ENCODE results near the gene DGKQ. TPM values are rescaled to one million over a fixed set of nuclear protein-coding genes. Genes with fewer than 3 reads are reported as not detected.

DGKQ gene
- total RNA-seq, 5 donors from 2014 or later (not counting 1 experiment from before 2014, with no cell fraction given): 22.6 to 46.4 (median 36.9) TPM

DNA sequence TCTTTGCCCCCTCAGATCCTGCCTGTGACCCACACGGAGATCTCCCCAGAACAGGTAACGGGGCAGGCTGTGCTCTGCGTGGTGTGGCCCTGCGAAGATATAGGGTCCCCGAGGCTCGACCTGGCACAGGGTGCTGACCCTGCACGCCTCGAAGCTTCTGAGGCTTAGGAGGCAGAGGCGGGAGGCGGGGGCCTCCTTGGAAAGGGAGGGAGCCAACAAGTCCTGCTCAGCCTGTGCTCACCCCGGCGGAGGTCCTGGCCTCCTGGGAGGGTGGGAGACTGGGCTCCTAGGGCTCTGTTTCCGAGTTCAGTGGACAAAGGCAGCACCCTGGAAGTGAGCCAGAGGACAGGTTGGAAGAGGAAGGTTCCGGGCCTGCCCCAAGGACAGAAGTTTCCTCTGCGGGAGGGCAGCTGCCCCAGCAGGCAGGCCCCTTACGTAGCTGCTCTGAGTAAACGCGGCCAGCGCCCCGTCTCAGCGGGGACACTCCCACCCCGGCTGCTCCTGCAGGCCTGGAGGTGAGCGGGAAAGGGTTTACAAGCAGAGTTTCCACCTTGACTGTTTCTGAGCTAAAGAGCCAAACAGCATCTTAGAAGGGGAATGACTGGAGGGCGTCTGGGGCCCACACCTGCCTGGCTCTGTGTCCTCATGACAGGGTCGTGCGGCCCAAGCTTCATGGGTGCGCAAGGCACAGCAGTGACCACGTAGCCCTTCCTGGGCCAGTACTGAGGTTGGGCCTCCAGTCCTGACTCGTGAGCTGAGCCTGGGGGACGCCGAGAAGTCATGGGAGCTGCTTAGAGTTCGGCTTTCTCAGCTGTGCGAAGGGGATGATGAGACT is 25.1 kb downstream of the DGKQ start:
- Histone ChIP-seq H3K36me3 (ENCODE audit: control insufficient read depth in 2 of 2, extremely low read depth in 1 of 2, insufficient read depth in 1 of 2, low read length in 1 of 2) (peaks cover 4 to 5% of the 10 kb centered on the region in 2 donors), H3K4me1 (ENCODE audit: control insufficient read depth in 1 of 2, extremely low read depth in 1 of 2, insufficient read depth in 2 of 2, low read length in 2 of 2) (peaks cover 0 to 8% of the 10 kb centered on the region in 2 experiments), H3K27me3 (replicated peaks in 1 of 2; ENCODE audit: control insufficient read depth in 2 of 2, extremely low read depth in 1 of 2, insufficient read depth in 2 of 2, low read length in 1 of 2) (no peaks in the 10 kb centered on the region), H3K4me3 (ENCODE audit: control insufficient read depth in 1 of 2, extremely low read depth in 1 of 2, low read length in 1 of 2) (no peak overlapping the region), H3K27ac (ENCODE audit: low read length) (no peak overlapping the region), H3K9me3 (no peaks in the 10 kb centered on the region)
- peaks cover 2 to 20% (median 3%) of the 10 kb centered on the region in 3 donors for H3K4me1 Mint-ChIP-seq
- DNase-seq (no peak), ATAC-seq (replicated peaks in 1 of 4) (no peak)
- 96% methylated on average over 29 of the region's 33 CpGs for WGBS (ENCODE audit: insufficient coverage)
- no peak overlapping the region for H3K4me3 Mint-ChIP-seq
- H3K27ac Mint-ChIP-seq: no peak overlapping the region
- ChIA-PET CTCF (no interaction called here), POLR2A (no interaction called here)
- peaks cover 6% of the 10 kb centered on the region for H3K36me3 Mint-ChIP-seq
- H3K9me3 Mint-ChIP-seq: no peaks in the 10 kb centered on the region
- H3K27me3 Mint-ChIP-seq: no peaks in the 10 kb centered on the region

GRCh38 chr4:947491-947971 is 25.8 kb downstream of the DGKQ start:
- Mint-ChIP-seq H3K4me3 (no peak overlapping the region), H3K9me3 (no peaks in the 10 kb centered on the region), H3K27ac (no peak overlapping the region), H3K27me3 (no peaks in the 10 kb centered on the region), H3K4me1 (peaks cover 2 to 20% (median 3%) of the 10 kb centered on the region in 3 donors), H3K36me3 (peaks cover 6% of the 10 kb centered on the region)
- H3K27ac ChIP-seq (ENCODE audit: low read length): no peak overlapping the region
- H3K4me1 ChIP-seq (ENCODE audit: control insufficient read depth in 1 of 2, extremely low read depth in 1 of 2, insufficient read depth in 2 of 2, low read length in 2 of 2): peaks cover 0 to 8% of the 10 kb centered on the region in 2 experiments
- 91% methylated on average over 19 of the region's 19 CpGs for WGBS (ENCODE audit: insufficient coverage)
- ChIA-PET CTCF (no interaction called here), POLR2A (no interaction called here)
- no peak overlapping the region for H3K4me3 ChIP-seq (ENCODE audit: control insufficient read depth in 1 of 2, extremely low read depth in 1 of 2, low read length in 1 of 2)
- no peaks in the 10 kb centered on the region for H3K27me3 ChIP-seq (replicated peaks in 1 of 2; ENCODE audit: control insufficient read depth in 2 of 2, extremely low read depth in 1 of 2, insufficient read depth in 2 of 2, low read length in 1 of 2)
- ATAC-seq (replicated peaks in 1 of 4) (no peak), DNase-seq (no peak)
- H3K9me3 ChIP-seq: no peaks in the 10 kb centered on the region
- peaks cover 4 to 5% of the 10 kb centered on the region in 2 donors for H3K36me3 ChIP-seq (ENCODE audit: control insufficient read depth in 2 of 2, extremely low read depth in 1 of 2, insufficient read depth in 1 of 2, low read length in 1 of 2)

GRCh38 chr4:946517-947471 is 26.6 kb downstream of the DGKQ start:
- Histone ChIP-seq H3K9me3 (no peaks in the 10 kb centered on the region), H3K36me3 (ENCODE audit: control insufficient read depth in 2 of 2, extremely low read depth in 1 of 2, insufficient read depth in 1 of 2, low read length in 1 of 2) (peaks cover 4 to 5% of the 10 kb centered on the region in 2 donors), H3K4me3 (ENCODE audit: control insufficient read depth in 1 of 2, extremely low read depth in 1 of 2, low read length in 1 of 2) (no peak overlapping the region), H3K4me1 (ENCODE audit: control insufficient read depth in 1 of 2, extremely low read depth in 1 of 2, insufficient read depth in 2 of 2, low read length in 2 of 2) (peaks cover 0 to 8% of the 10 kb centered on the region in 2 experiments), H3K27ac (ENCODE audit: low read length) (no peak overlapping the region), H3K27me3 (replicated peaks in 1 of 2; ENCODE audit: control insufficient read depth in 2 of 2, extremely low read depth in 1 of 2, insufficient read depth in 2 of 2, low read length in 1 of 2) (no peaks in the 10 kb centered on the region)
- CTCF ChIA-PET: interaction anchor here in 1 of 2 donors (0.8 kb wide), 1 partner anchor 13 kb away, joined by 3 read pairs; no protein-coding TSS in a partner anchor
- POLR2A ChIA-PET: no interaction called here
- Mint-ChIP-seq H3K27ac (no peak overlapping the region), H3K27me3 (no peaks in the 10 kb centered on the region), H3K4me3 (peak overlapping the region in 1 of 3 donors; percentile 28), H3K9me3 (no peaks in the 10 kb centered on the region), H3K4me1 (peaks cover 2 to 20% (median 3%) of the 10 kb centered on the region in 3 donors), H3K36me3 (peaks cover 6% of the 10 kb centered on the region)
- DNase-seq (no peak), ATAC-seq (replicated peaks in 1 of 4) (no peak)
- WGBS (ENCODE audit: insufficient coverage): 67% methylated on average over 56 of the region's 62 CpGs

DNA sequence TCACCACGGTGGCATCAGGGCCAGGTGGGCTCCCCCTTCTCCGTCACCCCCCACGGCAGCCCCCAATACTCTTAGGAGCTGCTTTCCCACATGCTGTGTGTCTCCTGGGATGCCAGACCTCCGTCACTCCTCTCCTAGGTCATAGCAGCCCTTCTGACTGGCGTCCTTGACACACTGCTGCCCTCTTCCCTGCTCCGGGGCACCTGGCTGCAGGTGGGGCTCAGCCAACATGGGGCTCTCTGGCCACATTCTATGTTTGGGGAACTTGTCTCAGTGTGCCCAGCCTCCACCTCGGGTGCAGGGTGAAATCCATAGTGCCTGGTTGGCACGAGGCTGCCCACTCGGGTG is 27.3 kb downstream of the DGKQ start:
- peak in 1 of 35 experiments; percentile 20 for DNase-seq

DNA sequence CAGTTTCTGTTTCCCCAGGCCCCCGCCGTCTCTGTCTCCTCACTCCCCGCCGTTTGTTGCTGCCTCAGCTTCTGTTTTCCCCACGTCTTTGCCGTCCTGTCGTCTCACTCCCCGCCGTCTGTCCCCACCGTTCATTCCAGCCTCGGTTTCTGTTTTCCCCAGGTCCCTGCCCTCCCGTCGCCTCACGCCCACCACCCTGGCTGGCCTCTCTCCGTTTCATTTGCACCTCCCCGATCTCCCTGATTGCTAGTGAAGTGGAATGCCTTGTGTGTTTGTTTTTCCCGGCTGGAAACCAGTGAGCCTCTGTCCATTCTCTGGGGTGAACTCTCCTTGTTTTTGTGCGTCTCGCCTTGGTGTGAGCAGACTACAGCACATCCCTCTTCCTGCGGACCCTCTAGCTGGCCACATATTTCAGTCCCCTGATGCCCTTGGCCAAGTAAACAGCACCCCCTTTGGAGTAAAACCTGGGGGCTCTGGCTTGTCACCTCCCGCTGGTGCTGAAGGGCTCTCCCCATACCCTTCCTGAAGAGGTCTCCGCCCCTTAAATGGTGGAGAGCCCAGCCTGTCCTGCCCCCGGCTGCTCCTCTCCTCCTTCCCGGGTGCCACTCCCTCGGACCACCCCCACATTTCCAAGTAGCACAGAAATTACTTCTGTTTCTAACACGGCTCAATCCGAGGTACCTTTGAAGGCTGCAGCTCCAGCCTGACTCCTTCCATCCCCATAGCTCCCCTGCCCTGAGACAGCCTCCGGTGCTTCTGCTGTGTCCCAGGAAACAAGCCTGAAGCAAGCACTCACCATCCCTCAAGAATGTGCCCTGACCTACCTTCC is 27.9 kb downstream of the DGKQ start:
- no peak overlapping the region for H3K4me3 ChIP-seq (ENCODE audit: control insufficient read depth in 1 of 2, extremely low read depth in 1 of 2, low read length in 1 of 2)
- no peak for ATAC-seq (replicated peaks in 1 of 4)
- no peak overlapping the region for H3K27ac ChIP-seq (ENCODE audit: low read length)
- Mint-ChIP-seq H3K9me3 (no peaks in the 10 kb centered on the region), H3K27me3 (no peaks in the 10 kb centered on the region), H3K4me1 (peaks cover 2 to 20% (median 3%) of the 10 kb centered on the region in 3 donors), H3K27ac (no peak overlapping the region), H3K36me3 (peaks cover 6% of the 10 kb centered on the region), H3K4me3 (peak overlapping the region in 1 of 3 donors; percentile 28)
- WGBS (ENCODE audit: insufficient coverage): 87% methylated on average over 20 of the region's 28 CpGs
- H3K9me3 ChIP-seq: no peaks in the 10 kb centered on the region
- H3K4me1 ChIP-seq (ENCODE audit: control insufficient read depth in 1 of 2, extremely low read depth in 1 of 2, insufficient read depth in 2 of 2, low read length in 2 of 2): peaks cover 0 to 8% of the 10 kb centered on the region in 2 experiments
- CTCF ChIA-PET: interaction anchor here in 1 of 2 donors (0.8 kb wide), 1 partner anchor 12 kb away, joined by 3 read pairs; no protein-coding TSS in a partner anchor
- POLR2A ChIA-PET: no interaction called here
- H3K27me3 ChIP-seq (replicated peaks in 1 of 2; ENCODE audit: control insufficient read depth in 2 of 2, extremely low read depth in 1 of 2, insufficient read depth in 2 of 2, low read length in 1 of 2): no peaks in the 10 kb centered on the region
- peaks cover 0 to 4% of the 10 kb centered on the region in 2 donors for H3K36me3 ChIP-seq (ENCODE audit: control insufficient read depth in 2 of 2, extremely low read depth in 1 of 2, insufficient read depth in 1 of 2, low read length in 1 of 2)
- no peak for DNase-seq

More for the DNA sequence above, 27.3 kb downstream of the DGKQ start:
- ChIA-PET CTCF (interaction anchor here in 1 of 2 donors (0.8 kb wide), 1 partner anchor 12 kb away, joined by 3 read pairs; no protein-coding TSS in a partner anchor), POLR2A (no interaction called here)
- Histone ChIP-seq H3K27me3 (replicated peaks in 1 of 2; ENCODE audit: control insufficient read depth in 2 of 2, extremely low read depth in 1 of 2, insufficient read depth in 2 of 2, low read length in 1 of 2) (no peaks in the 10 kb centered on the region), H3K27ac (ENCODE audit: low read length) (no peak overlapping the region), H3K4me3 (ENCODE audit: control insufficient read depth in 1 of 2, extremely low read depth in 1 of 2, low read length in 1 of 2) (no peak overlapping the region), H3K9me3 (no peaks in the 10 kb centered on the region), H3K4me1 (ENCODE audit: control insufficient read depth in 1 of 2, extremely low read depth in 1 of 2, insufficient read depth in 2 of 2, low read length in 2 of 2) (peaks cover 0 to 8% of the 10 kb centered on the region in 2 experiments), H3K36me3 (ENCODE audit: control insufficient read depth in 2 of 2, extremely low read depth in 1 of 2, insufficient read depth in 1 of 2, low read length in 1 of 2) (peaks cover 0 to 4% of the 10 kb centered on the region in 2 donors)
- Mint-ChIP-seq H3K27ac (no peak overlapping the region), H3K4me3 (peak overlapping the region in 1 of 3 donors; percentile 28), H3K4me1 (peaks cover 2 to 20% (median 3%) of the 10 kb centered on the region in 3 donors), H3K9me3 (no peaks in the 10 kb centered on the region), H3K27me3 (no peaks in the 10 kb centered on the region), H3K36me3 (peaks cover 6% of the 10 kb centered on the region)
- no peak for ATAC-seq (replicated peaks in 1 of 4)
- 73% methylated on average over 9 of the region's 9 CpGs for WGBS (ENCODE audit: insufficient coverage)

Data from T-cell (primary cell).